ENCODE data around the gene ENAM.

GRCh38 chr4:70627620-70628019 lies 924 bp upstream of the ENAM start:
- TF ChIP-seq POLR2A (IDR thresholded peaks at IDR 0.05; ENCODE audit: low read depth, low read length): no peak
- no peak for TF ChIP-seq POLR2AphosphoS5 (IDR thresholded peaks at IDR 0.05; ENCODE audit: low read depth, low read length)
- no peak for TF ChIP-seq SPI1 (IDR thresholded peaks at IDR 0.05; ENCODE audit: low read depth, low read length)
- TF ChIP-seq TAF1 (IDR thresholded peaks at IDR 0.05; ENCODE audit: low read depth, low read length): no peak

All from GM12891 (cell line).